K562 (cell line): ENCODE results near the gene TRIM47. TPM values are rescaled to one million over a fixed set of nuclear protein-coding genes. Genes with fewer than 3 reads are reported as not detected.

Source experiments
- CBX1 ChIP-seq: sonication (generic); IDR thresholded peaks from 2 replicates; pipeline ENCODE4 v1.6.1; 2016; ENCODE audit warnings: antibody characterized with exemption, low read depth, mild to moderate bottlenecking
- CCNT2 ChIP-seq: IDR thresholded peaks from 2 replicates; pipeline ENCODE4 v1.6.1; 2011; ENCODE audit warnings: borderline replicate concordance, low read depth, mild to moderate bottlenecking, moderate library complexity, mixed read lengths, low read length; ENCODE audit not compliant: insufficient read length; ENCODE audit errors: extremely low read depth
- DEAF1 ChIP-seq: fragments of 450-650 bp; formaldehyde crosslinking; IDR thresholded peaks from 2 replicates; pipeline ENCODE4 v1.4.0; 2020; ENCODE audit warnings: mild to moderate bottlenecking, moderate library complexity
- HMG20A ChIP-seq: fragments of 450-650 bp; formaldehyde crosslinking; conservative IDR thresholded peaks from 2 replicates; pipeline ENCODE4 v1.4.0; 2020; ENCODE audit warnings: mild to moderate bottlenecking, mixed read lengths
- HNRNPH1 ChIP-seq: fragments of 200-400 bp; formaldehyde crosslinking; optimal IDR thresholded peaks from 2 replicates; pipeline ENCODE3; 2017; ENCODE audit warnings: low read depth, mild to moderate bottlenecking, low read length, moderate library complexity
- KLF13 ChIP-seq: fragments of 450-650 bp; IDR thresholded peaks from 2 replicates; pipeline ENCODE4 v1.6.1; 2016; ENCODE audit warnings: missing genetic modification characterization, low read depth, mild to moderate bottlenecking, missing compliant biosample characterization, moderate library complexity, borderline replicate concordance
- MYC ChIP-seq, 2 experiments: fragments of 250-450 bp in 1 of 2; sonication (Bioruptor Pico) in 1 of 2; IDR thresholded peaks; 2 replicates each; pipeline versions ENCODE4 v1.5.1 to v1.6.1; 2012 to 2021; ENCODE audit warnings: low read depth in 2 of 2, borderline replicate concordance in 1 of 2, improper control_type of control experiment in 1 of 2, low read length in 1 of 2, mild to moderate bottlenecking in 1 of 2, moderate library complexity in 1 of 2
- PHTF2 ChIP-seq: fragments of 250-450 bp; sonication (Bioruptor Pico); IDR thresholded peaks from 2 replicates; pipeline ENCODE4 v1.5.0; 2021; ENCODE audit warnings: mild to moderate bottlenecking
- POLR2AphosphoS5 ChIP-seq: IDR thresholded peaks from 2 replicates; pipeline ENCODE4 v1.6.1; 2011; ENCODE audit warnings: mild to moderate bottlenecking, low read depth, low read length, moderate library complexity; ENCODE audit not compliant: control insufficient read depth, insufficient read depth
- RREB1 ChIP-seq: fragments of 250-450 bp; sonication (Bioruptor Pico); IDR thresholded peaks from 2 replicates; pipeline ENCODE4 v1.4.0; 2020
- TAF7 ChIP-seq: fragments of 450-650 bp; IDR thresholded peaks from 2 replicates; pipeline ENCODE4 v1.6.1; 2016; ENCODE audit warnings: missing genetic modification characterization, missing compliant biosample characterization
- TEAD4 ChIP-seq, 2 experiments: sonication (generic) in 1 of 2; formaldehyde crosslinking in 1 of 2; IDR thresholded peaks; 2 replicates each; pipeline versions ENCODE4 v1.6.1 to v1.8.0; 2012 to 2022; ENCODE audit warnings: borderline replicate concordance in 1 of 2, inconsistent platforms in 1 of 2, low read length in 1 of 2, mild to moderate bottlenecking in 1 of 2, missing genetic modification reagents in 1 of 2
- TRIM28 ChIP-seq: fragments of 450-650 bp; IDR thresholded peaks from 2 replicates; pipeline ENCODE4 v1.6.1; 2017
- ZBTB9 ChIP-seq: fragments of 450-650 bp; formaldehyde crosslinking; IDR thresholded peaks from 2 replicates; pipeline ENCODE4 v1.4.0; 2020; ENCODE audit warnings: mild to moderate bottlenecking, moderate library complexity
- polyA plus RNA-seq, 8 experiments: library from polyadenylated mRNA; depleted of rRNA in 4 of 8; stranded (reverse) in 5 of 8; unstranded in 3 of 8; fragments of >200 nt; fragmentation: Nextera tagmentation in 2 of 8; fragmentation: Illumina TruSeq in 1 of 8; extraction: Ambion mirVana in 2 of 8; extraction: Trizol in 1 of 8; gene quantifications; 2 replicates each; pipeline versions ENCODE4 v1.2.1 to v1.2.3, GENCODE V29; 2011 to 2014; ENCODE audit warnings: inconsistent platforms in 1 of 8, missing spikeins in 1 of 8
- total RNA-seq, 7 experiments: library from RNA; depleted of rRNA in 6 of 7; stranded (reverse); fragments of >200 nt in 6 of 7; fragmentation: Illumina TruSeq in 2 of 7; extraction: Trizol in 2 of 7; gene quantifications; 2 replicates each; pipeline versions ENCODE4 v1.2.1 to v1.2.3, GENCODE V29; 2011 to 2021; ENCODE audit warnings: low replicate concordance in 1 of 7

TRIM47 gene
- total and polyA plus RNA-seq, 9 of the 15 experiments (the other 6 are each of a cell fraction or from before 2014, with no cell fraction given): 0.56 to 6.1 (median 3.2) TPM

- TF ChIP-seq DEAF1 (peak; percentile 98), PHTF2 (CRISPR knock-in tag) (no peak), TRIM28 (no peak), HNRNPH1 (no peak), HMG20A (CRISPR knock-in tag) (no peak), CCNT2 (peak; percentile 89), CBX1 (no peak), RREB1 (CRISPR knock-in tag) (0 out of 2 replicates have a peak, but pooled peaks have one; percentile 34), ZBTB9 (CRISPR knock-in tag) (peak; percentile 88), MYC (IDR thresholded peaks at IDR 0.05; ENCODE audit: low read depth, low read length) (peak; percentile 91), MYC (CRISPR knock-in tag; IDR thresholded peaks at IDR 0.05; ENCODE audit: borderline replicate concordance, low read depth) (no peak), KLF13 (tag) (no peak; the same call in 1 of the 2 replicates), POLR2AphosphoS5 (peak; percentile 39; the same call in 1 of the 2 replicates), TEAD4 (IDR thresholded peaks at IDR 0.05; ENCODE audit: low read length) (no peak), TEAD4 (CRISPR knock-in tag; IDR thresholded peaks at IDR 0.05; ENCODE audit: borderline replicate concordance) (no peak), TAF7 (peak; percentile 37; the same call in 1 of the 2 replicates)
Measured at GRCh38 chr17:75904749-75905521, 26.6 kb upstream of the TRIM47 start, which contains the start of gene MRPL38 (continued).
